ENCODE measurements around the gene CTU2.

DNA sequence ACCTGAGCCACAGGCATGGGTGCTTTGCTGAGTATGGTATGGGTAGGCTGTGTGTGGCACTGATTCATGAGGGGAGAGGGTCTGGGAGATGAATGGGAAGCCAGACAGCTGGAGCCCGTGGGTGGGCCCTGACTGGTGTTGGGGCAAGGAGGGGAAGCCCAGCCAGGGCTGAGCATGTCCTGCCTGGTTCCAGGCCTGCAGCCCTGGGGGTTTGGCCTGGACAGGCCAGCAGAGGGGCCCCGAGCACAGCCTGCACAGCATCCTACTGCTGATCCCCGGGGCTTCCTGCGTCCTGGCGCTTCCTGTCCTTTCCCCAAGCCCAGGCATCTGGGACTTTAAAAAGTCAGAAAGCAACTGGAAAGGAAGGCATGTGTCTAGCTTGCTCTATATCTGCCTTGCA, 38.8 kb upstream of the CTU2 start:
- TF ChIP-seq RAD21 (IDR thresholded peaks at IDR 0.05; ENCODE audit: low read depth) = no peak
- no peak for TF ChIP-seq EP300 (IDR thresholded peaks at IDR 0.05; ENCODE audit: borderline replicate concordance)
- TF ChIP-seq, protein P1, sequence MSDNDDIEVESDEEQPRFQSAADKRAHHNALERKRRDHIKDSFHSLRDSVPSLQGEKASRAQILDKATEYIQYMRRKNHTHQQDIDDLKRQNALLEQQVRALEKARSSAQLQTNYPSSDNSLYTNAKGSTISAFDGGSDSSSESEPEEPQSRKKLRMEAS (IDR thresholded peaks at IDR 0.05) = no peak
- no peak for TF ChIP-seq CREB1 (IDR thresholded peaks at IDR 0.05; ENCODE audit: low read depth)
- TF ChIP-seq CEBPB (IDR thresholded peaks at IDR 0.05) = no peak
- TF ChIP-seq, protein P2, sequence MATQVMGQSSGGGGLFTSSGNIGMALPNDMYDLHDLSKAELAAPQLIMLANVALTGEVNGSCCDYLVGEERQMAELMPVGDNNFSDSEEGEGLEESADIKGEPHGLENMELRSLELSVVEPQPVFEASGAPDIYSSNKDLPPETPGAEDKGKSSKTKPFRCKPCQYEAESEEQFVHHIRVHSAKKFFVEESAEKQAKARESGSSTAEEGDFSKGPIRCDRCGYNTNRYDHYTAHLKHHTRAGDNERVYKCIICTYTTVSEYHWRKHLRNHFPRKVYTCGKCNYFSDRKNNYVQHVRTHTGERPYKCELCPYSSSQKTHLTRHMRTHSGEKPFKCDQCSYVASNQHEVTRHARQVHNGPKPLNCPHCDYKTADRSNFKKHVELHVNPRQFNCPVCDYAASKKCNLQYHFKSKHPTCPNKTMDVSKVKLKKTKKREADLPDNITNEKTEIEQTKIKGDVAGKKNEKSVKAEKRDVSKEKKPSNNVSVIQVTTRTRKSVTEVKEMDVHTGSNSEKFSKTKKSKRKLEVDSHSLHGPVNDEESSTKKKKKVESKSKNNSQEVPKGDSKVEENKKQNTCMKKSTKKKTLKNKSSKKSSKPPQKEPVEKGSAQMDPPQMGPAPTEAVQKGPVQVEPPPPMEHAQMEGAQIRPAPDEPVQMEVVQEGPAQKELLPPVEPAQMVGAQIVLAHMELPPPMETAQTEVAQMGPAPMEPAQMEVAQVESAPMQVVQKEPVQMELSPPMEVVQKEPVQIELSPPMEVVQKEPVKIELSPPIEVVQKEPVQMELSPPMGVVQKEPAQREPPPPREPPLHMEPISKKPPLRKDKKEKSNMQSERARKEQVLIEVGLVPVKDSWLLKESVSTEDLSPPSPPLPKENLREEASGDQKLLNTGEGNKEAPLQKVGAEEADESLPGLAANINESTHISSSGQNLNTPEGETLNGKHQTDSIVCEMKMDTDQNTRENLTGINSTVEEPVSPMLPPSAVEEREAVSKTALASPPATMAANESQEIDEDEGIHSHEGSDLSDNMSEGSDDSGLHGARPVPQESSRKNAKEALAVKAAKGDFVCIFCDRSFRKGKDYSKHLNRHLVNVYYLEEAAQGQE (IDR thresholded peaks at IDR 0.05; ENCODE audit: low read depth) = no peak
- no peak for TF ChIP-seq YY1 (IDR thresholded peaks at IDR 0.05; ENCODE audit: low read depth)
- no peak for TF ChIP-seq TCF12 (IDR thresholded peaks at IDR 0.05; ENCODE audit: low read depth)

Data from Ishikawa (cell line).